ENCODE data around the gene SORCS1.

Gene SORCS1

GRCh38 chr10:106740071-106740470, 424.4 kb downstream of the SORCS1 start:
- peaks cover 7% of the 10 kb centered on the region for H3K9me3 Mint-ChIP-seq
- no peak overlapping the region for H3K4me3 Mint-ChIP-seq
- no peaks in the 10 kb centered on the region for H3K4me1 Mint-ChIP-seq (ENCODE audit: low read depth)
- no peaks in the 10 kb centered on the region for H3K36me3 Mint-ChIP-seq (ENCODE audit: low read depth)
- H3K27me3 Mint-ChIP-seq = no peaks in the 10 kb centered on the region
- no peak overlapping the region for H3K27ac Mint-ChIP-seq

- no peak overlapping the region for H3K4me3 Mint-ChIP-seq
Measured at GRCh38 chr10:106734220-106734619, 430.3 kb downstream of the SORCS1 start.

GRCh38 chr10:106728232-106728631, 436.3 kb downstream of the SORCS1 start:
- no peaks in the 10 kb centered on the region for H3K27me3 Mint-ChIP-seq
- no peaks in the 10 kb centered on the region for H3K36me3 Mint-ChIP-seq (ENCODE audit: low read depth)
- H3K9me3 Mint-ChIP-seq = no peaks in the 10 kb centered on the region
- no peak overlapping the region for H3K4me3 Mint-ChIP-seq
- no peak overlapping the region for H3K27ac Mint-ChIP-seq
- H3K4me1 Mint-ChIP-seq (ENCODE audit: low read depth) = no peaks in the 10 kb centered on the region

More at GRCh38 chr10:106734220-106734619, 430.3 kb downstream of the SORCS1 start:
- no peaks in the 10 kb centered on the region for H3K4me1 Mint-ChIP-seq (ENCODE audit: low read depth)
- no peak overlapping the region for H3K27ac Mint-ChIP-seq
- H3K9me3 Mint-ChIP-seq = no peaks in the 10 kb centered on the region
- no peaks in the 10 kb centered on the region for H3K36me3 Mint-ChIP-seq (ENCODE audit: low read depth)
- no peaks in the 10 kb centered on the region for H3K27me3 Mint-ChIP-seq

- H3K36me3 Mint-ChIP-seq (ENCODE audit: low read depth) = no peaks in the 10 kb centered on the region
- no peaks in the 10 kb centered on the region for H3K9me3 Mint-ChIP-seq
- H3K4me3 Mint-ChIP-seq = no peak overlapping the region
- no peak overlapping the region for H3K27ac Mint-ChIP-seq
- H3K27me3 Mint-ChIP-seq = no peaks in the 10 kb centered on the region
- H3K4me1 Mint-ChIP-seq (ENCODE audit: low read depth) = no peaks in the 10 kb centered on the region
Measured at GRCh38 chr10:106727170-106727569, 437.3 kb downstream of the SORCS1 start.

- H3K4me1 Mint-ChIP-seq (ENCODE audit: low read depth) = no peaks in the 10 kb centered on the region
- H3K36me3 Mint-ChIP-seq (ENCODE audit: low read depth) = no peaks in the 10 kb centered on the region
- H3K27ac Mint-ChIP-seq = no peak overlapping the region
- no peaks in the 10 kb centered on the region for H3K27me3 Mint-ChIP-seq
- peaks cover 6% of the 10 kb centered on the region for H3K9me3 Mint-ChIP-seq
- H3K4me3 Mint-ChIP-seq = no peak overlapping the region
Measured at GRCh38 chr10:106722524-106722923, 442.0 kb downstream of the SORCS1 start.

- Mint-ChIP-seq H3K4me1 (ENCODE audit: low read depth) (no peaks in the 10 kb centered on the region), H3K27ac (no peak overlapping the region), H3K9me3 (peaks cover 6% of the 10 kb centered on the region), H3K4me3 (no peak overlapping the region), H3K36me3 (ENCODE audit: low read depth) (no peaks in the 10 kb centered on the region), H3K27me3 (no peaks in the 10 kb centered on the region)
Measured at GRCh38 chr10:106720683-106721082, 443.8 kb downstream of the SORCS1 start.

GRCh38 chr10:106716381-106716780, 448.1 kb downstream of the SORCS1 start:
- Mint-ChIP-seq H3K4me3 (no peak overlapping the region), H3K27ac (no peak overlapping the region)

GRCh38 chr10:106714734-106715555, 449.6 kb downstream of the SORCS1 start:
- Mint-ChIP-seq H3K27me3 (no peaks in the 10 kb centered on the region), H3K27ac (no peak overlapping the region), H3K36me3 (ENCODE audit: low read depth) (no peaks in the 10 kb centered on the region), H3K4me3 (no peak overlapping the region), H3K4me1 (ENCODE audit: low read depth) (no peaks in the 10 kb centered on the region), H3K9me3 (peaks cover 5% of the 10 kb centered on the region)

More at GRCh38 chr10:106716381-106716780, 448.1 kb downstream of the SORCS1 start:
- Mint-ChIP-seq H3K27me3 (no peaks in the 10 kb centered on the region), H3K36me3 (ENCODE audit: low read depth) (no peaks in the 10 kb centered on the region), H3K9me3 (peaks cover 6% of the 10 kb centered on the region), H3K4me1 (ENCODE audit: low read depth) (no peaks in the 10 kb centered on the region)

GRCh38 chr10:106713846-106714245, 450.7 kb downstream of the SORCS1 start:
- Mint-ChIP-seq H3K27me3 (no peaks in the 10 kb centered on the region), H3K4me3 (no peak overlapping the region), H3K36me3 (ENCODE audit: low read depth) (no peaks in the 10 kb centered on the region), H3K27ac (no peak overlapping the region), H3K9me3 (no peaks in the 10 kb centered on the region), H3K4me1 (ENCODE audit: low read depth) (no peaks in the 10 kb centered on the region)

GRCh38 chr10:106712988-106713387, 451.5 kb downstream of the SORCS1 start:
- Mint-ChIP-seq H3K9me3 (no peaks in the 10 kb centered on the region), H3K27me3 (no peaks in the 10 kb centered on the region), H3K36me3 (ENCODE audit: low read depth) (no peaks in the 10 kb centered on the region)

GRCh38 chr10:106711313-106711906, 453.1 kb downstream of the SORCS1 start:
- Mint-ChIP-seq H3K27ac (no peak overlapping the region), H3K4me3 (no peak overlapping the region), H3K4me1 (ENCODE audit: low read depth) (no peaks in the 10 kb centered on the region), H3K36me3 (ENCODE audit: low read depth) (no peaks in the 10 kb centered on the region), H3K27me3 (no peaks in the 10 kb centered on the region), H3K9me3 (no peaks in the 10 kb centered on the region)

More at GRCh38 chr10:106712988-106713387, 451.5 kb downstream of the SORCS1 start:
- Mint-ChIP-seq H3K4me1 (ENCODE audit: low read depth) (no peaks in the 10 kb centered on the region), H3K4me3 (no peak overlapping the region), H3K27ac (no peak overlapping the region)

- H3K27me3 Mint-ChIP-seq = no peaks in the 10 kb centered on the region
- H3K36me3 Mint-ChIP-seq (ENCODE audit: low read depth) = no peaks in the 10 kb centered on the region
Measured at GRCh38 chr10:106708506-106708905, 456.0 kb downstream of the SORCS1 start.

GRCh38 chr10:106707657-106708056, 456.8 kb downstream of the SORCS1 start:
- no peaks in the 10 kb centered on the region for H3K9me3 Mint-ChIP-seq
- H3K36me3 Mint-ChIP-seq (ENCODE audit: low read depth) = no peaks in the 10 kb centered on the region
- H3K27me3 Mint-ChIP-seq = no peaks in the 10 kb centered on the region
- H3K27ac Mint-ChIP-seq = no peak overlapping the region
- no peak overlapping the region for H3K4me3 Mint-ChIP-seq
- no peaks in the 10 kb centered on the region for H3K4me1 Mint-ChIP-seq (ENCODE audit: low read depth)

More at GRCh38 chr10:106708506-106708905, 456.0 kb downstream of the SORCS1 start:
- Mint-ChIP-seq H3K4me1 (ENCODE audit: low read depth) (no peaks in the 10 kb centered on the region), H3K4me3 (no peak overlapping the region), H3K27ac (no peak overlapping the region), H3K9me3 (no peaks in the 10 kb centered on the region)

- H3K36me3 Mint-ChIP-seq (ENCODE audit: low read depth) = no peaks in the 10 kb centered on the region
- H3K9me3 Mint-ChIP-seq = no peaks in the 10 kb centered on the region
- H3K27ac Mint-ChIP-seq = no peak overlapping the region
- no peaks in the 10 kb centered on the region for H3K4me1 Mint-ChIP-seq (ENCODE audit: low read depth)
- H3K27me3 Mint-ChIP-seq = no peaks in the 10 kb centered on the region
- no peak overlapping the region for H3K4me3 Mint-ChIP-seq
Measured at GRCh38 chr10:106706127-106706526, 458.4 kb downstream of the SORCS1 start.

- H3K4me1 Mint-ChIP-seq (ENCODE audit: low read depth) = no peaks in the 10 kb centered on the region
- no peak overlapping the region for H3K4me3 Mint-ChIP-seq
- no peaks in the 10 kb centered on the region for H3K9me3 Mint-ChIP-seq
- H3K27ac Mint-ChIP-seq = no peak overlapping the region
- no peaks in the 10 kb centered on the region for H3K27me3 Mint-ChIP-seq
- no peaks in the 10 kb centered on the region for H3K36me3 Mint-ChIP-seq (ENCODE audit: low read depth)
Measured at GRCh38 chr10:106705681-106706100, 458.8 kb downstream of the SORCS1 start.
